Myocyte (in vitro differentiated cells): ENCODE results near the gene NAA35. TPM values are rescaled to one million over a fixed set of nuclear protein-coding genes. Genes with fewer than 3 reads are reported as not detected.

Experiments
- DNase-seq: peaks from one replicate; pipeline ENCODE4 v3.0.0-alpha.2; 2012; ENCODE audit warnings: low read depth
- total RNA-seq: library from RNA; depleted of rRNA; stranded (reverse); fragments of >200 nt; gene quantifications from 2 replicates; pipeline ENCODE4 v1.2.3, GENCODE V29; 2014

Gene NAA35
- total RNA-seq, 1 donor from 2014 or later: 20.9 TPM

DNA sequence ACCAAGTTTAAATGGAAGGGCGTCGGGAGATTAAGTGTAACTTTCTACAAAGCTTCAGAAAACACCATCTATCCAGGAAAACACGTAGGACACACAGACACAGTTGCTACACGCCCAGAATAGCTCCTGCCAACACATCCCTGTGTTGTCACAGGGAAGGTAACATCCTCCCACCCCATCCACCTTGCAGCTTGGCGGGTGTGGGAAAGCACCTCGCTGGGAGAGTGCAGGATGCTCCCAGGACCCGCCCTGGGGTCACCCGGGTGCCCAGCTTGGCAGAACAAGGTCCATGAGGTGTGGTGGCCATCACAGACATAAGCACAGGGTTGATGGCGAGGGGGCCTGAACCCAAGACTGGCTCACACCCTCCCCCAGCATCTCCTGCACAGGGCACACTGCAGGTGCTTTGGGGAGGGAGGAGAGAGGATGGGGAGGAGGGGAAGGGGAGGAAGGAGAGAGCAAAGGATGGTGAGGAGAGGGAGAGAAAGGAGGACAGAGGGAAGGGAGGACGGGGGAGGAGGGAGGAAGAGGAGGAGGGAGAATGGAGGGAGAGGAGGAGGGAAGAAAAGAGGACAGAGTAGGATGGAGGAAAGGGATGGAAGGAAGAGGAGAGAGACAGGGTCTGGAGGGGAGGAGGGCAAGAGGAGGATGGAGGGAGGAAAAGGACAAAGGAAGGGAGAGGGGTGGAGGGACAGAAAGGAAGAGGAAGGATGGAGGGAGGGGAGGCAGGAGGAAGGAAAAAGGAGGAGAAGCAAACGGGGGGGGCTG lies 121.2 kb downstream of the NAA35 start:
- DNase-seq: no peak

DNA sequence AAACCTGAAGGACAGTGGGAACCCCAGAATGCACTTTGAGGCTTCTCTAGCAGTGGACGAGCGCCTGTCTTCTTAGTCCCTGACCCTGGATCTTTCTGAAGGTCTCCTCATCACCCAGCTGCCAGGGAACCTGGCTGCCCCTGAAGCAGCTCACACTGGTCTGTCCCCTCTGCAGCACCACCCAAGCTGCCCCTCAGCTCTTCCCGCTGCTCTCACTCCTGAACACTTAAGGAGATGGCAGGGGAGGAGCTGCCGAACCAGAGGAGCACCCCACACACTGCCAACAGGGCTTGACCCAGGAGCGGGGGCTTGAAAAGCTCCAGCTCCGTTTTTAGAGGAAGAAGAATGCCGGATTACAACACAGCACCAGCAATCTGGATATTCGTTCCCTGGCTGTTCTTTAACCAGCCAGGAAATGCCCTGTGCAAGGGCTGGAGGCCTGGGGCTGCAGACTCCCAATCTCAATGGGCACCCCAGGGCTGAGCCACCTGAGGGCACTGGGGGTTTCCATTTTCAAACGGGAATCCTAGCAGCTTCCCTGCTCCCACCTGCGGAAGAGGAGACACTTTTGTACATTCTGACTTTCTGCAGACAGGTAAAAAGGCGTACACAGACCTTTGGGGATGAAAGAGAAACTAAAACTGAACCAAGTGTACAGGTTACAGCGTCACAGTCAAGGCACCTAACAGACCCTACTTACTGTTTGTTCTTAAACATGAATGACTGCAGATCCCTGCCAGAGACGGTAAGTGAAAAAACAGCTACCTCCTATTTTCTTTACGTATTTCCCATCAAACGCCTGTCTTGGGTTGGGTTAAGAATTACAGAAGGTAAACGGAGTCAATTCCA lies 122.1 kb downstream of the NAA35 start:
- no peak for DNase-seq

DNA sequence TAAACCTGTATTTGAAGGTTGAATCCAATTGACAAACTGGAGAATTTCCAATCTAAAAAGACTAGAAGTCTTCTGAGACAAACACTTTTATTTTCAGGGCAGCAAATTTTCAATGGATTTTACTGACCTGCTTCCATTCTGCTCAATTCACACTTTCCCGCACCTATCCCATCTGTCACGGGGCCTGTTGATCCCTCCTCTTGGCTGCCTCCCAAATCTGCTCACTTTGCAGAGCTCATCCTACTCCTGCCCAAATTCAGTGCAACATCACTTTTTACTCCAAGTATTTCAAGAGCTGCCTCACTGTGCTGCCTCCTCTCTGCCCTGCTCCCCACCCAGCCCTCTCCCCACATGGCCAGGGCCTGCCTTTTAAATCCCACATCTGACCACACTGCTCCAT lies 123.3 kb downstream of the NAA35 start:
- DNase-seq: no peak

DNA sequence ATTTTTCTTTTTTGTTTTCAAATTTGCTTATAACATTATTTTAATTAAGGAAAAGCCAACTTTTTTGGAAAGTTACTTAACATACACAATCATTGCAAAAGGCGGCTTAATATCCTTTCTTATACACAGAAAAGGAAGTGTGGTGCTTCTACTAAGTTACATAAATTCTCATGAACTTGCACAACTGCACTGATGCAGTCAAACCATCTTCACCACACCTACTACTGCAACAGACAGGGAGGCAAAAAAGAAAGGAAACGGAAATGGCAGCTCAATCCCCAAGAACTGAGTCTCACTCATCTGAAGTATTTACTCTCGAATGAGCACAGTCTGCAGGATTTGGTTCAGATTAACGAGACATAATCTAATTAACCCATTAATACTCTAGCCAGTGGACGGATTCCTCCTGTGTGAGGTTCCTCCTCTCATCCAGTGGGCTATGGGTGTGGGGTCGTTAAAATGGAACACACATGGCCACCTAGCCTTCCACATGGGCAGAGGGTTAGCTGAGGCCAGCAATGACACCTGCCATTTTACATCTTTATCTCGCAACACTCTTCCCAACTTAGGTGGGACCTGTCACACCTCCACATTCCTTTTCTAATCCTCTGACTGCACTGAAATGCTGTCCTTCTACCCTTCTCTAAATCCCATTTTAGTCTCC lies 128.4 kb downstream of the NAA35 start:
- no peak for DNase-seq

Other genes with a start within 250 kb of the NAA35 start
- gene AGTPBP1, start 199.2 kb upstream of the NAA35 start, total RNA-seq: 4.0 and 6.2 TPM in 2 replicates
- 25.6 and 25.8 TPM in 2 replicates for gene GOLM1, start 158.4 kb downstream of the NAA35 start, total RNA-seq